CD8-positive, alpha-beta memory T cell (primary cell): ENCODE data around the gene SMIM33. TPM values are rescaled to one million over a fixed set of nuclear protein-coding genes. Genes with fewer than 3 reads are reported as not detected.
"Not testable (repeated sequence)": the region's sequence is repeated elsewhere in the genome, so short reads cannot be mapped to it uniquely, and the experiment has no call there.

Experiments used
- CTCF ChIA-PET: fragments of 350-600 bp; sonication (Branson Sonifier 250); formaldehyde crosslinking; loops from one replicate; lab custom pipeline; 2021; ENCODE audit warnings: antibody characterized with exemption; lab: Charles Lee
- POLR2A ChIA-PET: fragments of 350-600 bp; sonication (Branson Sonifier 250); formaldehyde crosslinking; loops from one replicate; lab custom pipeline; 2021; ENCODE audit warnings: antibody characterized with exemption; lab: Charles Lee
- DNase-seq, 5 donors: peaks; one replicate each; pipeline versions ENCODE4 v3.0.0 to v3.0.0-alpha.2; 2020 to 2022; ENCODE audit warnings: mixed read lengths in 1 of 5
- H3K27ac ChIP-seq: one replicate; pipeline ENCODE4 v1.7.0; 2013; ENCODE audit warnings: low read depth, mild to moderate bottlenecking, low read length, moderate library complexity
- H3K27me3 ChIP-seq: 2 replicates; pipeline ENCODE4 v1.7.0; 2013; ENCODE audit warnings: low read length, mild to moderate bottlenecking; ENCODE audit not compliant: insufficient read depth, poor library complexity, severe bottlenecking
- H3K36me3 ChIP-seq: 2 replicates; pipeline ENCODE4 v1.7.0; 2013; ENCODE audit warnings: mild to moderate bottlenecking, low read length, moderate library complexity; ENCODE audit not compliant: insufficient read depth
- H3K4me1 ChIP-seq: 2 replicates; pipeline ENCODE4 v1.7.0; 2013; ENCODE audit warnings: mild to moderate bottlenecking, low read length, moderate library complexity; ENCODE audit not compliant: insufficient read depth
- H3K4me3 ChIP-seq: 2 replicates; pipeline ENCODE4 v1.7.0; 2013; ENCODE audit warnings: mild to moderate bottlenecking, low read length
- H3K9me3 ChIP-seq: 2 replicates; pipeline ENCODE4 v1.7.0; 2013; ENCODE audit warnings: mild to moderate bottlenecking, low read length
- H3K27ac Mint-ChIP-seq, 8 donors: one replicate each; pipeline ENCODE4 v1.8.0; 2020 to 2021; ENCODE audit warnings: mixed read lengths in 8 of 8, mild to moderate bottlenecking in 6 of 8, inconsistent platforms in 3 of 8, moderate library complexity in 3 of 8
- H3K27me3 Mint-ChIP-seq, 2 donors: one replicate each; pipeline ENCODE4 v1.8.0; 2020 to 2021; ENCODE audit warnings: mixed read lengths in 2 of 2, mild to moderate bottlenecking in 1 of 2, moderate library complexity in 1 of 2
- H3K36me3 Mint-ChIP-seq, 3 donors: one replicate each; pipeline ENCODE4 v1.8.0; 2020 to 2021; ENCODE audit warnings: mixed read lengths in 3 of 3, inconsistent platforms in 1 of 3, mild to moderate bottlenecking in 1 of 3
- H3K4me1 Mint-ChIP-seq, 3 donors: one replicate each; pipeline ENCODE4 v1.8.0; 2020 to 2021; ENCODE audit warnings: mixed read lengths in 3 of 3, inconsistent platforms in 1 of 3, mild to moderate bottlenecking in 1 of 3
- H3K4me3 Mint-ChIP-seq, 7 donors: one replicate each; pipeline ENCODE4 v1.8.0; 2020 to 2021; ENCODE audit warnings: mixed read lengths in 7 of 7, mild to moderate bottlenecking in 6 of 7, moderate library complexity in 4 of 7, inconsistent platforms in 2 of 7
- H3K9me3 Mint-ChIP-seq, 5 donors: one replicate each; pipeline ENCODE4 v1.8.0; 2020 to 2022; ENCODE audit warnings: mixed read lengths in 5 of 5, mild to moderate bottlenecking in 3 of 5, moderate library complexity in 2 of 5, inconsistent platforms in 1 of 5
- polyA plus RNA-seq: library from polyadenylated mRNA; unstranded; fragments of 300-500 nt; fragmentation: Illumina TruSeq; gene quantifications from one replicate; pipeline ENCODE4 v1.2.3, GENCODE V29; 2021
- total RNA-seq, 2 experiments: library from RNA; stranded (reverse); gene quantifications; one replicate each; pipeline ENCODE4 v1.2.3, GENCODE V29; 2021

Gene SMIM33
- total and polyA plus RNA-seq, 3 experiments from 2014 or later, result 0.11 to 1.1 (median 0.28) TPM

GRCh38 chr5:139438707-139439012 lies 32.1 kb upstream of the SMIM33 start:
- DNase-seq, result no peak
- Histone ChIP-seq H3K9me3 (no peaks in the 10 kb centered on the region), H3K4me1 (peaks cover 23% of the 10 kb centered on the region), H3K4me3 (peak overlapping the region; percentile 46), H3K27ac (peak overlapping the region; percentile 95), H3K27me3 (no peaks in the 10 kb centered on the region), H3K36me3 (no peaks in the 10 kb centered on the region)
- H3K4me1 Mint-ChIP-seq, result peaks cover 28 to 41% (median 39%) of the 10 kb centered on the region in 3 donors
- no peaks in the 10 kb centered on the region for H3K9me3 Mint-ChIP-seq
- H3K4me3 Mint-ChIP-seq, result peak overlapping the region; percentile 95 to 99 (median 98)
- no peaks in the 10 kb centered on the region for H3K27me3 Mint-ChIP-seq
- ChIA-PET CTCF (interaction anchor here (1.0 to 6.5 kb wide), 7 partner anchors 8 to 74 kb away, joined by 3 to 40 read pairs (median 4); partner anchors contain the start of genes SMIM33 and STING1), POLR2A (interaction anchor here (0.6 to 1.8 kb wide), 7 partner anchors 16 to 863 kb away, joined by 3 to 18 read pairs (median 4); partner anchors contain the start of genes HSPA9, STING1 and UBE2D2)
- peaks cover 0 to 9% (median 3%) of the 10 kb centered on the region in 3 donors for H3K36me3 Mint-ChIP-seq
- H3K27ac Mint-ChIP-seq, result peak overlapping the region; percentile 11 to 100 (median 99)

GRCh38 chr5:139439013-139439903 lies 31.5 kb upstream of the SMIM33 start, which contains the start of gene DNAJC18:
Gene DNAJC18 (minus strand): TSS chr5:139439525. CDS start chr5:139439445, 80 bp downstream.
- Histone ChIP-seq H3K27ac (peak within 1 kb of the TSS; percentile 95), H3K36me3 (no peaks in the 10 kb centered on the region), H3K27me3 (no peaks in the 10 kb centered on the region), H3K9me3 (no peaks in the 10 kb centered on the region), H3K4me1 (peaks cover 29% of the 10 kb centered on the region), H3K4me3 (peak within 1 kb of the TSS; percentile 98)
- Mint-ChIP-seq H3K36me3 (peaks cover 0 to 9% (median 3%) of the 10 kb centered on the region in 3 donors), H3K27ac (peak within 1 kb of the TSS; percentile 94 to 100 (median 99)), H3K4me1 (peaks cover 31 to 47% (median 45%) of the 10 kb centered on the region in 3 donors), H3K27me3 (no peaks in the 10 kb centered on the region), H3K4me3 (peak within 1 kb of the TSS; percentile 95 to 99 (median 98)), H3K9me3 (no peaks in the 10 kb centered on the region)
- peak; percentile 81 to 91 (median 84) for DNase-seq
- ChIA-PET POLR2A (interaction anchor here (0.9 to 1.8 kb wide), 7 partner anchors 17 to 864 kb away, joined by 3 to 18 read pairs (median 4); partner anchors contain the start of genes HSPA9, SPATA24, STING1 and UBE2D2), CTCF (interaction anchor here (1.0 to 6.5 kb wide), 7 partner anchors 9 to 74 kb away, joined by 3 to 40 read pairs (median 4); partner anchors contain the start of genes SMIM33 and STING1)

GRCh38 chr5:139440416-139440815 lies 30.4 kb upstream of the SMIM33 start:
- H3K27ac Mint-ChIP-seq, result peak overlapping the region in 4 of 8 donors; percentile 27 to 100 (median 96)

GRCh38 chr5:139443831-139444453 lies 26.9 kb upstream of the SMIM33 start:
- Histone ChIP-seq H3K9me3 (no peaks in the 10 kb centered on the region), H3K4me1 (peaks cover 29% of the 10 kb centered on the region), H3K27ac (no peak overlapping the region), H3K36me3 (no peaks in the 10 kb centered on the region), H3K27me3 (no peaks in the 10 kb centered on the region), H3K4me3 (no peak overlapping the region)
- H3K4me1 Mint-ChIP-seq, result peaks cover 33 to 53% (median 51%) of the 10 kb centered on the region in 3 donors
- DNase-seq, result peak in 1 of 5 donors; percentile 28
- H3K27me3 Mint-ChIP-seq, result peaks cover 0 to 1% of the 10 kb centered on the region in 2 donors
- CTCF ChIA-PET, result interaction anchor here (0.7 to 1.8 kb wide), 6 partner anchors 13 to 74 kb away, joined by 3 to 5 read pairs (median 4); partner anchors contain the start of gene STING1
- H3K9me3 Mint-ChIP-seq, result no peaks in the 10 kb centered on the region
- H3K27ac Mint-ChIP-seq, result peak overlapping the region in 7 of 8 donors; percentile 1 to 95 (median 85)
- POLR2A ChIA-PET, result interaction anchor here (0.5 to 0.8 kb wide), 3 partner anchors 14 to 107 kb away, joined by 3 to 4 read pairs (median 3); partner anchors contain the start of gene STING1
- H3K36me3 Mint-ChIP-seq, result peaks cover 0 to 3% (median 0%) of the 10 kb centered on the region in 3 donors
- peak overlapping the region in 3 of 7 donors; percentile 8 to 63 (median 21) for H3K4me3 Mint-ChIP-seq

More at GRCh38 chr5:139440416-139440815, 30.4 kb upstream of the SMIM33 start:
- H3K4me3 ChIP-seq, H3K27me3 ChIP-seq, H3K27me3 Mint-ChIP-seq, H3K9me3 ChIP-seq, DNase-seq, H3K36me3 Mint-ChIP-seq, H3K36me3 ChIP-seq, H3K9me3 Mint-ChIP-seq, H3K27ac ChIP-seq: not testable (repeated sequence)
- H3K4me3 Mint-ChIP-seq, result peak overlapping the region in 3 of 7 donors; percentile 23 to 96 (median 67)
- ChIA-PET CTCF (interaction anchor here (4.5 to 6.5 kb wide), 2 partner anchors 18 to 72 kb away, joined by 29 to 40 read pairs; no protein-coding TSS in a partner anchor), POLR2A (interaction anchor here (0.9 to 1.8 kb wide), 3 partner anchors 10 to 78 kb away, joined by 3 to 6 read pairs (median 4); no protein-coding TSS in a partner anchor)
- peaks cover 30 to 48% (median 46%) of the 10 kb centered on the region in 3 donors for H3K4me1 Mint-ChIP-seq
- peaks cover 30% of the 10 kb centered on the region for H3K4me1 ChIP-seq

- Mint-ChIP-seq H3K9me3 (no peaks in the 10 kb centered on the region), H3K4me1 (peaks cover 23 to 43% (median 41%) of the 10 kb centered on the region in 3 donors), H3K4me3 (no peak overlapping the region), H3K27ac (peak overlapping the region in 3 of 8 donors; percentile 17 to 62 (median 29)), H3K36me3 (no peaks in the 10 kb centered on the region), H3K27me3 (peaks cover 0 to 1% of the 10 kb centered on the region in 2 donors)
- Histone ChIP-seq H3K36me3 (no peaks in the 10 kb centered on the region), H3K27me3 (no peaks in the 10 kb centered on the region), H3K4me1 (peaks cover 22% of the 10 kb centered on the region), H3K4me3 (no peak overlapping the region), H3K27ac (no peak overlapping the region), H3K9me3 (no peaks in the 10 kb centered on the region)
- POLR2A ChIA-PET, result interaction anchor here (1.3 kb wide), 1 partner anchor 37 kb away, joined by 3 read pairs; the partner anchor contains the start of gene STING1
- DNase-seq, result no peak
- CTCF ChIA-PET, result interaction anchor here (1.2 to 2.1 kb wide), 7 partner anchors 9 to 69 kb away, joined by 3 to 5 read pairs (median 4); partner anchors contain the start of gene STING1
Measured at GRCh38 chr5:139445325-139446170, 25.3 kb upstream of the SMIM33 start.

- Histone ChIP-seq H3K9me3 (no peaks in the 10 kb centered on the region), H3K27me3 (no peaks in the 10 kb centered on the region), H3K4me3 (no peak overlapping the region), H3K4me1 (peaks cover 35% of the 10 kb centered on the region), H3K27ac (no peak overlapping the region), H3K36me3 (no peaks in the 10 kb centered on the region)
- POLR2A ChIA-PET, result no interaction called here
- H3K4me3 Mint-ChIP-seq, result no peak overlapping the region
- H3K27ac Mint-ChIP-seq, result peak overlapping the region in 2 of 8 donors; percentile 10 to 43
- H3K9me3 Mint-ChIP-seq, result no peaks in the 10 kb centered on the region
- peaks cover 23 to 43% (median 41%) of the 10 kb centered on the region in 3 donors for H3K4me1 Mint-ChIP-seq
- CTCF ChIA-PET, result interaction anchor here (0.8 to 1.9 kb wide), 3 partner anchors 10 to 44 kb away, joined by 4 to 5 read pairs (median 4); partner anchors contain the start of gene SPATA24
- peaks cover 0 to 1% of the 10 kb centered on the region in 2 donors for H3K27me3 Mint-ChIP-seq
- no peaks in the 10 kb centered on the region for H3K36me3 Mint-ChIP-seq
- DNase-seq, result no peak
Measured at GRCh38 chr5:139446956-139447779, 23.6 kb upstream of the SMIM33 start.
